GM23338 (cell line): Measurements from ENCODE around the gene APBA1. TPM values are rescaled to one million over a fixed set of nuclear protein-coding genes. Genes with fewer than 3 reads are reported as not detected.

Experiments used
- ATAC-seq: fragments of 200-7000 bp; cut with Tn5 transposase; 3 replicates; pipeline ENCODE4 v1.9.1; 2020
- DNase-seq: peaks from one replicate; pipeline ENCODE4 v3.0.0-alpha.2; 2015; ENCODE audit warnings: low spot score
- H2AFZ ChIP-seq: fragments of 200-600 bp; sonication (generic); 2 replicates; pipeline ENCODE4 v1.8.0; 2016; ENCODE audit warnings: antibody characterized with exemption, mild to moderate bottlenecking, moderate library complexity
- H3F3A ChIP-seq: fragments of 200-600 bp; sonication (generic); replicated peaks from 2 replicates; pipeline ENCODE4 v1.8.0; 2017; ENCODE audit warnings: antibody characterized with exemption, mixed run types, low read depth
- H3K27ac ChIP-seq: fragments of 200-600 bp; sonication (generic); 2 replicates; pipeline ENCODE4 v1.6.1; 2016; ENCODE audit warnings: low read depth
- H3K27me3 ChIP-seq: fragments of 200-600 bp; sonication (generic); 2 replicates; pipeline ENCODE4 v1.8.0; 2016; ENCODE audit warnings: mild to moderate bottlenecking, mixed run types, moderate library complexity; ENCODE audit not compliant: insufficient read depth
- H3K36me3 ChIP-seq: fragments of 200-600 bp; sonication (generic); 2 replicates; pipeline ENCODE4 v1.8.0; 2016; ENCODE audit warnings: mild to moderate bottlenecking; ENCODE audit not compliant: insufficient read depth
- H3K4me1 ChIP-seq: fragments of 200-600 bp; sonication (generic); 2 replicates; pipeline ENCODE4 v1.8.0; 2016; ENCODE audit warnings: mild to moderate bottlenecking, moderate library complexity; ENCODE audit not compliant: insufficient read depth
- H3K4me2 ChIP-seq: fragments of 200-600 bp; sonication (generic); 2 replicates; pipeline ENCODE4 v1.7.1; 2017; ENCODE audit warnings: mixed run types
- H3K4me3 ChIP-seq: fragments of 200-600 bp; sonication (generic); 2 replicates; pipeline ENCODE4 v1.6.1; 2016; ENCODE audit warnings: mixed run types
- H3K79me2 ChIP-seq: fragments of 200-600 bp; sonication (generic); replicated peaks from 2 replicates; pipeline ENCODE4 v1.8.0; 2017; ENCODE audit warnings: mild to moderate bottlenecking; ENCODE audit not compliant: insufficient read depth
- H3K9me2 ChIP-seq: fragments of 200-600 bp; sonication (generic); 2 replicates; pipeline ENCODE4 v1.8.0; 2017; ENCODE audit not compliant: insufficient read depth
- H4K20me1 ChIP-seq: fragments of 200-600 bp; sonication (generic); replicated peaks from 2 replicates; pipeline ENCODE4 v1.8.0; 2017; ENCODE audit warnings: mild to moderate bottlenecking; ENCODE audit not compliant: insufficient read depth
- H3K27ac Mint-ChIP-seq: 2 replicates; pipeline ENCODE4 v1.8.0; 2020; ENCODE audit warnings: inconsistent platforms, mild to moderate bottlenecking, moderate library complexity, mixed read lengths
- H3K27me3 Mint-ChIP-seq: 3 replicates; pipeline ENCODE4 v1.8.0; 2022; ENCODE audit warnings: low read depth, mild to moderate bottlenecking, moderate library complexity, mixed read lengths, inconsistent platforms; ENCODE audit not compliant: insufficient read depth, poor library complexity
- H3K36me3 Mint-ChIP-seq: 3 replicates; pipeline ENCODE4 v1.8.0; 2021; ENCODE audit warnings: low read depth, mild to moderate bottlenecking, inconsistent platforms, moderate library complexity, mixed read lengths
- H3K4me1 Mint-ChIP-seq: 3 replicates; pipeline ENCODE4 v1.8.0; 2020; ENCODE audit warnings: mild to moderate bottlenecking, inconsistent platforms, mixed read lengths
- H3K4me3 Mint-ChIP-seq: 3 replicates; pipeline ENCODE4 v1.8.0; 2021; ENCODE audit warnings: moderate library complexity, mild to moderate bottlenecking, inconsistent platforms, mixed read lengths
- H3K9me3 Mint-ChIP-seq: 3 replicates; pipeline ENCODE4 v1.8.0; 2020; ENCODE audit warnings: moderate library complexity, mild to moderate bottlenecking, inconsistent platforms, mixed read lengths
- CREB1 ChIP-seq: fragments of 250-450 bp; sonication (Bioruptor Pico); IDR thresholded peaks from 2 replicates; pipeline ENCODE4 v1.5.0; 2020; ENCODE audit warnings: low read depth, mild to moderate bottlenecking, moderate library complexity
- CTCF ChIP-seq, 2 experiments: fragments of 200-600 bp in 1 of 2; sonication (generic) in 1 of 2; conservative IDR thresholded peaks; 2 replicates each; pipeline versions ENCODE4 v1.5.1 to v1.6.1; 2016 to 2017; ENCODE audit warnings: antibody characterized with exemption in 2 of 2, low read depth in 2 of 2, mild to moderate bottlenecking in 2 of 2, moderate library complexity in 1 of 2
- ETS1 ChIP-seq: IDR thresholded peaks from 2 replicates; pipeline ENCODE4 v1.6.1; 2016; ENCODE audit warnings: antibody characterized with exemption
- EZH2 ChIP-seq: fragments of 200-600 bp; sonication (generic); IDR thresholded peaks from one replicate; pipeline ENCODE4 v1.8.0; 2017; ENCODE audit warnings: antibody characterized with exemption, mild to moderate bottlenecking, low read depth; ENCODE audit not compliant: unreplicated experiment
- EZH2phosphoT487 ChIP-seq: fragments of 200-600 bp; sonication (generic); IDR thresholded peaks from one replicate; pipeline ENCODE4 v1.8.1; 2018; ENCODE audit warnings: antibody characterized with exemption; ENCODE audit not compliant: unreplicated experiment
- JUNB ChIP-seq: IDR thresholded peaks from one replicate; pipeline ENCODE4 v1.6.1; 2016; ENCODE audit warnings: antibody characterized with exemption; ENCODE audit not compliant: unreplicated experiment
- NANOG ChIP-seq: IDR thresholded peaks from 2 replicates; pipeline ENCODE4 v1.6.1; 2016; ENCODE audit warnings: antibody characterized with exemption, borderline replicate concordance
- POLR2AphosphoS5 ChIP-seq: IDR thresholded peaks from 2 replicates; pipeline ENCODE4 v1.6.1; 2016; ENCODE audit warnings: antibody characterized with exemption, low read depth
- REST ChIP-seq: IDR thresholded peaks from one replicate; pipeline ENCODE4 v1.6.1; 2018; ENCODE audit warnings: antibody characterized with exemption; ENCODE audit not compliant: unreplicated experiment
- STAT1 ChIP-seq: IDR thresholded peaks from one replicate; pipeline ENCODE4 v1.6.1; 2016; ENCODE audit warnings: antibody characterized with exemption; ENCODE audit not compliant: unreplicated experiment
- ZNF114 ChIP-seq: fragments of 250-450 bp; sonication (Bioruptor Pico); IDR thresholded peaks from 2 replicates; pipeline ENCODE4 v1.5.0; 2020; ENCODE audit warnings: mild to moderate bottlenecking, moderate library complexity
- ZNF331 ChIP-seq: fragments of 250-450 bp; sonication (Bioruptor Pico); IDR thresholded peaks from 2 replicates; pipeline ENCODE4 v1.5.0; 2020; ENCODE audit warnings: low read depth, mild to moderate bottlenecking, moderate library complexity
- ZNF462 ChIP-seq: fragments of 250-450 bp; sonication (Bioruptor Pico); IDR thresholded peaks from 2 replicates; pipeline ENCODE4 v1.5.0; 2020; ENCODE audit warnings: mild to moderate bottlenecking, moderate library complexity
- polyA plus RNA-seq: library from polyadenylated mRNA; unstranded; fragments of >200 nt; fragmentation: Nextera tagmentation; extraction: Ambion mirVana; gene quantifications from 2 replicates; pipeline ENCODE4 v1.2.1, GENCODE V29; 2016
- total RNA-seq: library from RNA; depleted of rRNA; stranded (reverse); fragments of >200 nt; shearing (Covaris generic); gene quantifications from 2 replicates; pipeline ENCODE4 v1.2.3, GENCODE V29; 2014

APBA1 gene
- total and polyA plus RNA-seq, 2 experiments from 2014 or later, result 0.26 to 1.0 TPM

- TF ChIP-seq REST, result no peak
- TF ChIP-seq EZH2phosphoT487, result no peak
- no peak for TF ChIP-seq ETS1
- TF ChIP-seq JUNB, result no peak
- no peak for TF ChIP-seq NANOG
- TF ChIP-seq CREB1 (CRISPR knock-in tag), result no peak
- TF ChIP-seq ZNF462 (CRISPR knock-in tag), result no peak
- TF ChIP-seq CTCF (conservative IDR thresholded peaks at IDR 0.05; ENCODE audit: low read depth in 2 of 2), result no peak
- no peak for TF ChIP-seq EZH2
- no peak for TF ChIP-seq ZNF114 (CRISPR knock-in tag)
- TF ChIP-seq POLR2AphosphoS5, result no peak
- TF ChIP-seq ZNF331 (CRISPR knock-in tag), result no peak
- TF ChIP-seq STAT1, result no peak
These were observed 52.9 kb downstream of the APBA1 start for GRCh38 chr9:69619233-69619632.

More at GRCh38 chr9:69619233-69619632, 52.9 kb downstream of the APBA1 start:
- Histone ChIP-seq H3K79me2 (no peaks in the 10 kb centered on the region), H3K27me3 (no peaks in the 10 kb centered on the region), H3K4me3 (no peak overlapping the region), H2AFZ (no peak overlapping the region), H3F3A (no peaks in the 10 kb centered on the region), H3K9me2 (peaks cover 6% of the 10 kb centered on the region; the same call in 1 of the 2 replicates), H4K20me1 (no peaks in the 10 kb centered on the region), H3K27ac (no peak overlapping the region), H3K4me2 (no peak overlapping the region), H3K36me3 (no peaks in the 10 kb centered on the region), H3K4me1 (0 out of 2 replicates have a peak, but pooled peaks cover 5% of the 10 kb centered on the region)
- ATAC-seq (no peak), DNase-seq (no peak)
- Mint-ChIP-seq H3K27ac (no peak overlapping the region), H3K4me1 (peaks cover 2% of the 10 kb centered on the region; the same call in 1 of the 3 replicates), H3K4me3 (no peak overlapping the region), H3K36me3 (no peaks in the 10 kb centered on the region), H3K27me3 (no peaks in the 10 kb centered on the region), H3K9me3 (no peaks in the 10 kb centered on the region)
